ENCODE measurements around the gene CCNG2. TPM values are rescaled to one million over a fixed set of nuclear protein-coding genes. Genes with fewer than 3 reads are reported as not detected.

Gene CCNG2
- total RNA-seq, 3 donors from 2014 or later (not counting 1 experiment from before 2014, with no cell fraction given): 35.5 to 91.5 (median 40.6) TPM

DNA sequence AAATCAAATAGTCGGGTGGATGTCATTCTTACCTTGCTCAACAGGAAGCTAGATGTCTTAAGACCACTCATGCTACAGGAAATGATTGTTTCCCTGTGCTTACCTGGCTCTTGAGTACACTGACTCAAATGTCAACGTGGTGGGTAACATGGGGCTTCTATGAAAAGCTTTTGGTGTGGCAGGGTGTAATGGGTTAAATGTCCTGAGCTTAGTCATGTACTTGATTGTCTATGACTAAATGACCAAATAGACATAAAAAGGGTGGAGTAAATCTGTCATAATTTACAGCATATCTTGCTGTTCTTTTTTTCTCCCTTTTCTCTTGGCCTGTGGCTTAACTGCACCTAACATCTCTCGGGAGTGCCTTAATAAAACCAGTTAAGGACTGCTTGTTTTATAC is 44.9 kb downstream of the CCNG2 start:
- WGBS (ENCODE audit: insufficient coverage): 77% methylated on average over 2 of the region's 3 CpGs
- Mint-ChIP-seq H3K4me1 (peaks cover 0 to 6% of the 10 kb centered on the region in 2 donors), H3K27me3 (ENCODE audit: low read depth in 2 of 2) (peaks cover 0 to 10% of the 10 kb centered on the region in 2 donors), H3K36me3 (no peaks in the 10 kb centered on the region), H3K9me3 (no peaks in the 10 kb centered on the region), H3K27ac (no peak overlapping the region), H3K4me3 (no peak overlapping the region)
- no peak overlapping the region for H3K4me3 ChIP-seq (ENCODE audit: low read length)
- TF ChIP-seq, protein P1, sequence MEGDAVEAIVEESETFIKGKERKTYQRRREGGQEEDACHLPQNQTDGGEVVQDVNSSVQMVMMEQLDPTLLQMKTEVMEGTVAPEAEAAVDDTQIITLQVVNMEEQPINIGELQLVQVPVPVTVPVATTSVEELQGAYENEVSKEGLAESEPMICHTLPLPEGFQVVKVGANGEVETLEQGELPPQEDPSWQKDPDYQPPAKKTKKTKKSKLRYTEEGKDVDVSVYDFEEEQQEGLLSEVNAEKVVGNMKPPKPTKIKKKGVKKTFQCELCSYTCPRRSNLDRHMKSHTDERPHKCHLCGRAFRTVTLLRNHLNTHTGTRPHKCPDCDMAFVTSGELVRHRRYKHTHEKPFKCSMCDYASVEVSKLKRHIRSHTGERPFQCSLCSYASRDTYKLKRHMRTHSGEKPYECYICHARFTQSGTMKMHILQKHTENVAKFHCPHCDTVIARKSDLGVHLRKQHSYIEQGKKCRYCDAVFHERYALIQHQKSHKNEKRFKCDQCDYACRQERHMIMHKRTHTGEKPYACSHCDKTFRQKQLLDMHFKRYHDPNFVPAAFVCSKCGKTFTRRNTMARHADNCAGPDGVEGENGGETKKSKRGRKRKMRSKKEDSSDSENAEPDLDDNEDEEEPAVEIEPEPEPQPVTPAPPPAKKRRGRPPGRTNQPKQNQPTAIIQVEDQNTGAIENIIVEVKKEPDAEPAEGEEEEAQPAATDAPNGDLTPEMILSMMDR (IDR thresholded peaks at IDR 0.05): no peak
- no peak overlapping the region for H3K27ac ChIP-seq (ENCODE audit: low read length)
- H3K36me3 ChIP-seq (ENCODE audit: control insufficient read depth, insufficient read depth, low read length): no peaks in the 10 kb centered on the region
- no peaks in the 10 kb centered on the region for H3K27me3 ChIP-seq (ENCODE audit: control insufficient read depth, insufficient read depth, low read length)
- DNase-seq: no peak
- no peaks in the 10 kb centered on the region for H3K9me3 ChIP-seq (ENCODE audit: control insufficient read depth, insufficient read depth, low read length)
- no peak for ATAC-seq
- no peaks in the 10 kb centered on the region for H3K4me1 ChIP-seq (ENCODE audit: control insufficient read depth, insufficient read depth, low read length)
- intact Hi-C loops (cut with micrococcal nuclease): no loop called here

DNA sequence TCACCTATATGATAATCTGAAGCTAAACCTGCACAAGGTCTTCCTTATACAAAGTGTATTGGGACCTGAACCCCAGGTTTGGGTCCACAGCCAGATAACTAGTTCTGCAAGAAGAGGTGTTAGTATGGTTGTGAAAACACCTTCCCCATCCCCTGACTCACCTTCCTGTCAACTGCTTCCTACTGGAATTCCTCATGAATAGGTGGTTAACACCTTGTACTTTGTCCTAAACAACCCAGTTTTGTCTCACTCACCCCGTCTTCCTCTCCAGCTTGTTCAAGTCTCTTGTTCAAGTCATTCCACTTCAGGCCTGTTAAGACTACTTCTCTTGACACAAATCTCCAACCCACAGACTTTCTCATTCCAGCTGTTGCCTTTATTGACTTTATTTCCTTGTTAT is 45.5 kb downstream of the CCNG2 start:
- intact Hi-C loops (cut with micrococcal nuclease): no loop called here
- Mint-ChIP-seq H3K4me1 (peaks cover 0 to 6% of the 10 kb centered on the region in 2 donors), H3K27ac (no peak overlapping the region), H3K9me3 (no peaks in the 10 kb centered on the region), H3K36me3 (no peaks in the 10 kb centered on the region), H3K27me3 (ENCODE audit: low read depth in 2 of 2) (peaks cover 0 to 10% of the 10 kb centered on the region in 2 donors), H3K4me3 (no peak overlapping the region)
- no peak overlapping the region for H3K27ac ChIP-seq (ENCODE audit: low read length)
- H3K4me1 ChIP-seq (ENCODE audit: control insufficient read depth, insufficient read depth, low read length): no peaks in the 10 kb centered on the region
- no peak for ATAC-seq
- no peaks in the 10 kb centered on the region for H3K36me3 ChIP-seq (ENCODE audit: control insufficient read depth, insufficient read depth, low read length)
- no peak for DNase-seq
- no peaks in the 10 kb centered on the region for H3K27me3 ChIP-seq (ENCODE audit: control insufficient read depth, insufficient read depth, low read length)
- 67% methylated on average over 1 of the region's 1 CpG for WGBS (ENCODE audit: insufficient coverage)
- no peak overlapping the region for H3K4me3 ChIP-seq (ENCODE audit: low read length)
- H3K9me3 ChIP-seq (ENCODE audit: control insufficient read depth, insufficient read depth, low read length): no peaks in the 10 kb centered on the region
- TF ChIP-seq, protein P1 (IDR thresholded peaks at IDR 0.05): no peak

DNA sequence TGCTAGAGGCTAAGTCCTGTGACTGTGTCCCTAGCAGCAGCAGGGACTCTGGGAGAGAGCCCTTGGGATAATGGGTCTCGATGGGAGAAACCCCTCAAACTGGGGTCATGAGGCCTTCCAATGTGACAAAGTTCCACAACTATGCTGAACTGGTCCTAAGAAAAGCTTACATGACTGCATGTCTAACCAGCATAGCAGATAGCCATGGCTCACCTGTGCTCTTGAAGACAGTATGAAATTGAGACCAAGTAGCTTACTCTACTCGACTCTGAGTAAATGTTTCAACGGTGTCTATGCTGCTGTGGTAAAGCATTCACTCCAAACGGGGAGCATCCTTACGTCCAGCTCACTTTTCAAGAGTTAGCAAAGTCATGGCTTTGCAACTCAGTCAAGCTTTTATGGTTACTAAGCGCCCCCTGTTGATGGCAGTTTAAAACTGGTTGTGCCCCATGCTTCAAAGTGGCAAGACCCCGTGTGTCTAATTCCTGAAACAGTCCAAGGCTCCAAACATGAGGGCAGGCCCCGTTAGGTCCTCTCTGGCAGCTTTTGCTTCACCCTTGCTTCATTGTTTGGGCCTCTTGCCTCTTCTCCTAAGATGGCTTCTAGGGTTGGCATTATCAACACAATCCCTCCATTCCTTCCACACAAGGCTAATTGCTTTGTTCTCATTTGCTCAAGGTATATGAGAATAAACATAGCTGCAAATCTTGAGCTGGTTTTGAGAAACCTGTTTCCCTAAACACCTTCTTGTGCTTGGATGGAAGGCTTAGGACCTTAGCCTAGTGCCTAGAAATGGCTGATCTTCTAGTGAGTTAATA is 46.6 kb downstream of the CCNG2 start:
- 19% methylated on average over 8 of the region's 8 CpGs for WGBS (ENCODE audit: insufficient coverage)
- DNase-seq (peak; percentile 45 to 86), ATAC-seq (peak; percentile 72 to 84 (median 75))
- Mint-ChIP-seq H3K4me1 (peaks cover 0 to 6% of the 10 kb centered on the region in 2 donors), H3K27me3 (ENCODE audit: low read depth in 2 of 2) (peaks cover 0 to 10% of the 10 kb centered on the region in 2 donors), H3K9me3 (no peaks in the 10 kb centered on the region), H3K36me3 (no peaks in the 10 kb centered on the region), H3K27ac (no peak overlapping the region), H3K4me3 (no peak overlapping the region)
- no peak overlapping the region for H3K4me3 ChIP-seq (ENCODE audit: low read length)
- no peaks in the 10 kb centered on the region for H3K36me3 ChIP-seq (ENCODE audit: control insufficient read depth, insufficient read depth, low read length)
- intact Hi-C loops (cut with micrococcal nuclease): loop anchor here (1.0 kb wide), 2 partner anchors 108 to 151 kb away; no protein-coding TSS in a partner anchor
- H3K27me3 ChIP-seq (ENCODE audit: control insufficient read depth, insufficient read depth, low read length): no peaks in the 10 kb centered on the region
- TF ChIP-seq, protein P1 (IDR thresholded peaks at IDR 0.05): peak; percentile 78
- H3K4me1 ChIP-seq (ENCODE audit: control insufficient read depth, insufficient read depth, low read length): no peaks in the 10 kb centered on the region
- no peaks in the 10 kb centered on the region for H3K9me3 ChIP-seq (ENCODE audit: control insufficient read depth, insufficient read depth, low read length)
- H3K27ac ChIP-seq (ENCODE audit: low read length): no peak overlapping the region
